SU-DHL-6 (cell line): ENCODE data around the gene CDNF.

Source experiments
- H2AFZ ChIP-seq: fragments of 200-600 bp; sonication (generic); 2 replicates; pipeline ENCODE4 v1.6.1; 2014; ENCODE audit warnings: low read depth, mild to moderate bottlenecking, moderate library complexity, mixed read lengths, antibody characterized with exemption, low read length; ENCODE audit not compliant: severe bottlenecking
- H3F3A ChIP-seq: fragments of 200-600 bp; shearing (Covaris generic); 2 replicates; pipeline ENCODE4 v1.6.0; 2016; ENCODE audit warnings: antibody characterized with exemption, mild to moderate bottlenecking; ENCODE audit not compliant: insufficient read depth
- H3K27ac ChIP-seq: fragments of 200-600 bp; sonication (generic); 2 replicates; pipeline ENCODE4 v1.5.1; 2016; ENCODE audit warnings: low read depth, mild to moderate bottlenecking, low read length, moderate library complexity, mixed read lengths
- H3K27me3 ChIP-seq: fragments of 200-600 bp; sonication (generic), shearing (Covaris generic); 2 replicates; pipeline ENCODE4 v1.6.0; 2014; ENCODE audit warnings: mild to moderate bottlenecking, low read length
- H3K36me3 ChIP-seq: fragments of 200-600 bp; sonication (generic); 2 replicates; pipeline ENCODE4 v1.6.1; 2014; ENCODE audit warnings: mild to moderate bottlenecking, low read length, mixed read lengths
- H3K4me2 ChIP-seq: fragments of 300-600, 200-600 bp; shearing (Covaris generic), sonication (generic); 2 replicates; pipeline ENCODE4 v1.6.0; 2014; ENCODE audit warnings: low read length, low read depth, mild to moderate bottlenecking; ENCODE audit not compliant: poor library complexity, severe bottlenecking
- H3K4me3 ChIP-seq: fragments of 200-600 bp; sonication (generic); 2 replicates; pipeline ENCODE4 v1.5.1; 2014; ENCODE audit warnings: antibody characterized with exemption, low read length, mild to moderate bottlenecking, mixed read lengths; ENCODE audit not compliant: insufficient read depth, poor library complexity, severe bottlenecking
- H3K79me2 ChIP-seq: fragments of 200-600 bp; sonication (generic); 2 replicates; pipeline ENCODE4 v1.6.1; 2014; ENCODE audit warnings: mild to moderate bottlenecking, low read length, moderate library complexity; ENCODE audit not compliant: insufficient read depth
- H3K9ac ChIP-seq: fragments of 200-600 bp; sonication (generic); 2 replicates; pipeline ENCODE4 v1.7.0; 2014; ENCODE audit warnings: mild to moderate bottlenecking, low read length
- H3K9me2 ChIP-seq: fragments of 200-600 bp; sonication (generic); replicated peaks from 2 replicates; pipeline ENCODE4 v1.6.1; 2014; ENCODE audit warnings: low read length; ENCODE audit not compliant: insufficient read depth
- H3K9me3 ChIP-seq: fragments of 200-600 bp; sonication (generic); 2 replicates; pipeline ENCODE4 v1.6.1; 2014; ENCODE audit warnings: low read length, mixed read lengths; ENCODE audit not compliant: insufficient read depth
- H4K20me1 ChIP-seq: fragments of 200-600 bp; sonication (generic); 2 replicates; pipeline ENCODE4 v1.6.1; 2014; ENCODE audit warnings: low read depth, mild to moderate bottlenecking, antibody characterized with exemption, low read length, moderate library complexity, mixed read lengths
- EZH2phosphoT487 ChIP-seq: fragments of 200-600 bp; sonication (generic), shearing (Covaris generic); conservative IDR thresholded peaks from 2 replicates; pipeline ENCODE4 v1.6.1; 2018; ENCODE audit warnings: mild to moderate bottlenecking, antibody characterized with exemption, low read length, moderate library complexity, mixed read lengths
- TF ChIP-seq, protein P1 (sequence below): fragments of 200-600 bp; sonication (generic); IDR thresholded peaks from one replicate; pipeline ENCODE4 v1.5.1; 2017; ENCODE audit warnings: antibody characterized with exemption, mild to moderate bottlenecking, low read length, moderate library complexity; ENCODE audit not compliant: insufficient read depth, poor library complexity, severe bottlenecking

CDNF gene

DNA sequence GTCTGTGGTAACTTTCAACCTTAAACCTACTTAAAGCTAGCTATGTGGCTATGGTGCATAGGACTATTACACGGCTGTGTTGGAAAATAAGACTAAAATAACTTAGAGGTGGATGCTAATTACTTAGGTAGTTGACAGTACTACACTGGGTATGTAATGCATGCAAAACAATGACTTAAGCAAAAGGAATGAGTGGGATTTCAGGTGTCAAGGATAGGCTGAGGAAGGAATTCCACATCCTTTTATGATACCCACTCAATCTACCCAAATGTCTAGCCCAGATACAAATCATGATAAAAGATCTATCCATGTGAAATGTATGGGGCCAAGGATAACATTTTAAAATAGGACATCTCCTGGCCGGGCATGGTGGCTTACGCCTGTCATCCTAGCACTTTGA is 13.9 kb downstream of the CDNF start:
- H2AFZ ChIP-seq = no peak overlapping the region

DNA sequence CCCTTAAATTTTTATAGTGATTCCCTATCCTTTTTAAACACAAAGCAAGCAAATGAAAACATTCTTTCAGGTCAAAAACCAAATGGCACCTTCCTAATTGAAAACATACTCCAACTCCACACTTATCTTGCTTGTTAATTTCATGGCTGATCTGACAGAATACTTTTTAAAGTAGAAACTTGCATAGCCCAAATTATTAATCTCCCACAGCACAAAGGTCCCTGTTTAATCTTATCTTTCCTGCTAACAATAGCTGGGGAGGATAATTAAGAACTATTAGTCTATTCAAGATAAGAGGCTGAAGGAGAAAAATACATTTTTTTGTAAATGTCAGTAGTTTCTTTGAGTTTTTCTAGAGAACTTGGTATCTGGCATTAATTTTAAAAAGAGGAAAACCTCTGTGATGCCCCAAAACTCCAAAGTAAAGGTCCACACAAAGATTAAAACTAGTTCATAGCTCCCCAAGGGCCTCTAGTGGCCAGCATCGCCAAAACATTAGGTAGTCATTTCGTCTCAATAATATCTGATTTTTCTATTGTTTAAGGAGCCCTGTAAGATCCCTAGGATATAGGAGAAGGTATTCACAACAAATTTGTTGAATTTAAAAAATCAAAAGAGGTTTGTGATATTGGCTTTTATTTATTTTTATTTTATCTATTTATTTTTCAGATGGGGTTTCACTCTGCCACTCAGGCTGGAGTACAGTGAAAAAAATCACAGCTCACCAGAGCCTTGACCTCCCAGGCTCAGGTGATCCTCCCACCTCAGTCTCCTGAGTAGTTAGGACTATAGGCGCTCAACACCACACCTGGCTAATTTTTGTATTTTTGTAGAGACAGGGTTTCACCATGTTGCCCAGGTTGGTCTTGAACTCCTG is 14.7 kb downstream of the CDNF start:
- Histone ChIP-seq H3K9me2 (no peaks in the 10 kb centered on the region), H3K9me3 (no peaks in the 10 kb centered on the region), H3K9ac (no peak overlapping the region; the same call in 1 of the 2 replicates), H3F3A (peaks cover 11% of the 10 kb centered on the region; the same call in 1 of the 2 replicates), H3K27ac (0 out of 2 replicates have a peak overlapping the region, but pooled peaks have one; percentile 0), H2AFZ (peak overlapping the region; percentile 24), H3K36me3 (no peaks in the 10 kb centered on the region), H3K27me3 (no peaks in the 10 kb centered on the region), H4K20me1 (no peaks in the 10 kb centered on the region), H3K4me2 (no peak overlapping the region), H3K4me3 (no peak overlapping the region), H3K79me2 (no peaks in the 10 kb centered on the region)
- TF ChIP-seq, protein P1, sequence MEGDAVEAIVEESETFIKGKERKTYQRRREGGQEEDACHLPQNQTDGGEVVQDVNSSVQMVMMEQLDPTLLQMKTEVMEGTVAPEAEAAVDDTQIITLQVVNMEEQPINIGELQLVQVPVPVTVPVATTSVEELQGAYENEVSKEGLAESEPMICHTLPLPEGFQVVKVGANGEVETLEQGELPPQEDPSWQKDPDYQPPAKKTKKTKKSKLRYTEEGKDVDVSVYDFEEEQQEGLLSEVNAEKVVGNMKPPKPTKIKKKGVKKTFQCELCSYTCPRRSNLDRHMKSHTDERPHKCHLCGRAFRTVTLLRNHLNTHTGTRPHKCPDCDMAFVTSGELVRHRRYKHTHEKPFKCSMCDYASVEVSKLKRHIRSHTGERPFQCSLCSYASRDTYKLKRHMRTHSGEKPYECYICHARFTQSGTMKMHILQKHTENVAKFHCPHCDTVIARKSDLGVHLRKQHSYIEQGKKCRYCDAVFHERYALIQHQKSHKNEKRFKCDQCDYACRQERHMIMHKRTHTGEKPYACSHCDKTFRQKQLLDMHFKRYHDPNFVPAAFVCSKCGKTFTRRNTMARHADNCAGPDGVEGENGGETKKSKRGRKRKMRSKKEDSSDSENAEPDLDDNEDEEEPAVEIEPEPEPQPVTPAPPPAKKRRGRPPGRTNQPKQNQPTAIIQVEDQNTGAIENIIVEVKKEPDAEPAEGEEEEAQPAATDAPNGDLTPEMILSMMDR = peak; percentile 76
- no peak for TF ChIP-seq EZH2phosphoT487

More for the DNA sequence above, 13.9 kb downstream of the CDNF start:
- no peak overlapping the region for H3K4me2 ChIP-seq
- H3K9ac ChIP-seq = no peak overlapping the region
- no peaks in the 10 kb centered on the region for H3K36me3 ChIP-seq
- no peaks in the 10 kb centered on the region for H3K9me2 ChIP-seq
- no peaks in the 10 kb centered on the region for H3K9me3 ChIP-seq
- no peaks in the 10 kb centered on the region for H3K79me2 ChIP-seq
- TF ChIP-seq, protein P1 = no peak
- no peak for TF ChIP-seq EZH2phosphoT487
- H3F3A ChIP-seq = peaks cover 11% of the 10 kb centered on the region; the same call in 1 of the 2 replicates
- H3K4me3 ChIP-seq = no peak overlapping the region
- H3K27ac ChIP-seq = no peak overlapping the region
- no peaks in the 10 kb centered on the region for H4K20me1 ChIP-seq
- H3K27me3 ChIP-seq = no peaks in the 10 kb centered on the region

DNA sequence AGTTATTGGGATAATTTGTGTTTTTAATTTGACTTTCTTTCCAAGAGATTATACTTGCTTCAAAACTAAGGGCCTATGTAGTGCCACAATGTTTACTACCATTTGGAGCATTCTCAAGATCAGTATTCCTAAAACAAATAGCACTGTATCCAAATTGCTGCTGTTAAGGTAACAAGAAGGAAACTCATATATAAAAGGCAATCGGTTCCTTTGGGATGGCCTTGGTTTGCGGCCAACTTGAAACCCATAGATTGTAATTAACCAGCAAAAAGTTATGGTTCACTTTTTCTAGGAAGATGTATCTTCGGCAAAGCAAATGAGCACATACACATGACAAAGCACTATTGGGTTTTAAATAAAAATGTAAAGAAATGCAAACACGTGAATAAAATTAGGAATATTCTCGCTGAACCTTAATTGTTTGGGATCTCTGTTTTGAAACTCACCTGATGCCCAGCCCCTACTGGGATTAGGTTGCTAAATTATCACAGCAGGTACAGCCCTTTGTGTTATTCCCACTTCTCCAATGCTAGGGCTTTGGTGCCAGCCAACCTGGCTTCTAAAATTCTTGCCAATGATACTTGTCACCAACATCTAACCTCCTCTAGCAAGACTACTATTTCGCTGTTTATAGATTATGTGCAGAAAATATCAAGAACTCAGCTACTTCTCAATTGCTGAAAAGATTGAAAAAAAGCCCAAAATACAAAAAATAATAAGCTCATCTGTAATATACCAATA is 16.0 kb downstream of the CDNF start:
- Histone ChIP-seq H3K4me3 (no peak overlapping the region), H3F3A (peaks cover 9% of the 10 kb centered on the region; the same call in 1 of the 2 replicates), H3K79me2 (no peaks in the 10 kb centered on the region), H2AFZ (no peak overlapping the region), H3K4me2 (no peak overlapping the region), H3K27ac (no peak overlapping the region), H4K20me1 (no peaks in the 10 kb centered on the region), H3K9me3 (no peaks in the 10 kb centered on the region), H3K9me2 (no peaks in the 10 kb centered on the region), H3K27me3 (no peaks in the 10 kb centered on the region), H3K9ac (no peak overlapping the region), H3K36me3 (no peaks in the 10 kb centered on the region)
- TF ChIP-seq EZH2phosphoT487 = no peak
- TF ChIP-seq, protein P1 = no peak
